Panc1 (cell line): Measurements from ENCODE around the gene TENT5C.
A peak's percentile ranks its signal among the peaks of the same experiment; 100 is the strongest.

ENCODE experiments used
- CTCF ChIP-seq: fragments of 450-650 bp; IDR thresholded peaks from 2 replicates; pipeline ENCODE4 v1.5.1; 2017; ENCODE audit warnings: mild to moderate bottlenecking
- TCF7L2 ChIP-seq: IDR thresholded peaks from 2 replicates; pipeline ENCODE4 v1.6.1; 2011; ENCODE audit warnings: mild to moderate bottlenecking, low read depth, low read length, inconsistent platforms

GRCh38 chr1:117605774-117606648 is at the start of gene TENT5C:
- peak; percentile 10; the same call in 1 of the 2 replicates for TF ChIP-seq CTCF
- no peak; the same call in 1 of the 2 replicates for TF ChIP-seq TCF7L2
